WERI-Rb-1 (cell line): ENCODE results near the gene NAIF1.
"Not testable (repeated sequence)": the region's sequence is repeated elsewhere in the genome, so short reads cannot be mapped to it uniquely, and the experiment has no call there.

Source experiments
- DNase-seq: peaks from one replicate; pipeline ENCODE4 v3.0.0-alpha.2; 2020
- H3K27ac ChIP-seq: fragments of 250-450 bp; sonication (Bioruptor Pico); 2 replicates; pipeline ENCODE4 v1.5.1; 2020; ENCODE audit warnings: mild to moderate bottlenecking, moderate library complexity
- H3K27me3 ChIP-seq: fragments of 250-450 bp; sonication (Bioruptor Pico); 2 replicates; pipeline ENCODE4 v1.5.1; 2021; ENCODE audit warnings: mild to moderate bottlenecking, low read depth, moderate library complexity; ENCODE audit not compliant: insufficient read depth, severe bottlenecking
- H3K36me3 ChIP-seq: fragments of 250-450 bp; sonication (Bioruptor Pico); 2 replicates; pipeline ENCODE4 v1.5.1; 2020; ENCODE audit warnings: mild to moderate bottlenecking, moderate library complexity
- H3K4me3 ChIP-seq: 2 replicates; pipeline ENCODE4 v1.5.1; 2011; ENCODE audit warnings: low read depth, mild to moderate bottlenecking, control low read depth, low read length
- H3K9me3 ChIP-seq: fragments of 250-450 bp; sonication (Bioruptor Pico); 2 replicates; pipeline ENCODE4 v1.5.1; 2021; ENCODE audit warnings: mild to moderate bottlenecking, moderate library complexity; ENCODE audit not compliant: severe bottlenecking
- CTCF ChIP-seq: IDR thresholded peaks from 2 replicates; pipeline ENCODE4 v1.5.1; 2011; ENCODE audit warnings: low read depth, mild to moderate bottlenecking, control low read depth, inconsistent platforms, low read length

Gene NAIF1

GRCh38 chr9:128113526-128114325 is 46.6 kb upstream of the NAIF1 start:
- no peak for TF ChIP-seq CTCF
- peaks cover 29% of the 10 kb centered on the region for H3K36me3 ChIP-seq
- no peak overlapping the region for H3K4me3 ChIP-seq
- H3K27me3 ChIP-seq: no peaks in the 10 kb centered on the region
- peaks cover 6% of the 10 kb centered on the region for H3K9me3 ChIP-seq
- peak; percentile 88 for DNase-seq
- H3K27ac ChIP-seq: peak overlapping the region; percentile 81

GRCh38 chr9:128111726-128112125 is 44.6 kb upstream of the NAIF1 start:
- peaks cover 48% of the 10 kb centered on the region for H3K36me3 ChIP-seq
- not testable (repeated sequence) for H3K27me3 ChIP-seq, H3K27ac ChIP-seq, H3K9me3 ChIP-seq, H3K4me3 ChIP-seq, DNase-seq

GRCh38 chr9:128109050-128109709 is 42.1 kb upstream of the NAIF1 start:
- Histone ChIP-seq H3K4me3 (0 out of 2 replicates have a peak overlapping the region, but pooled peaks have one; percentile 9), H3K9me3 (peaks cover 6% of the 10 kb centered on the region), H3K36me3 (peaks cover 57% of the 10 kb centered on the region), H3K27me3 (no peaks in the 10 kb centered on the region), H3K27ac (peak overlapping the region; percentile 56)
- no peak for TF ChIP-seq CTCF
- DNase-seq: peak; percentile 72

- peaks cover 59% of the 10 kb centered on the region for H3K36me3 ChIP-seq
- peak overlapping the region; percentile 37 for H3K27ac ChIP-seq
- H3K9me3 ChIP-seq: peaks cover 2% of the 10 kb centered on the region
- H3K27me3 ChIP-seq: no peaks in the 10 kb centered on the region
- TF ChIP-seq CTCF: no peak
- DNase-seq: peak; percentile 22
- no peak overlapping the region for H3K4me3 ChIP-seq
These were observed 41.3 kb upstream of the NAIF1 start for GRCh38 chr9:128108269-128109049.

- no peak for DNase-seq
- Histone ChIP-seq H3K36me3 (peaks cover 64% of the 10 kb centered on the region), H3K27me3 (no peaks in the 10 kb centered on the region), H3K27ac (peak overlapping the region; percentile 32), H3K9me3 (no peaks in the 10 kb centered on the region), H3K4me3 (no peak overlapping the region)
- no peak for TF ChIP-seq CTCF
These were observed 40.5 kb upstream of the NAIF1 start for GRCh38 chr9:128107468-128108268.
